GM21390 (cell line): Measurements from ENCODE around the gene AKAP12.

Experiments
- ATAC-seq: cut with Tn5 transposase; IDR thresholded peaks from one replicate; pipeline ENCODE4 v1.9.1; 2021; ENCODE audit not compliant: unreplicated experiment

The AKAP12 gene

DNA sequence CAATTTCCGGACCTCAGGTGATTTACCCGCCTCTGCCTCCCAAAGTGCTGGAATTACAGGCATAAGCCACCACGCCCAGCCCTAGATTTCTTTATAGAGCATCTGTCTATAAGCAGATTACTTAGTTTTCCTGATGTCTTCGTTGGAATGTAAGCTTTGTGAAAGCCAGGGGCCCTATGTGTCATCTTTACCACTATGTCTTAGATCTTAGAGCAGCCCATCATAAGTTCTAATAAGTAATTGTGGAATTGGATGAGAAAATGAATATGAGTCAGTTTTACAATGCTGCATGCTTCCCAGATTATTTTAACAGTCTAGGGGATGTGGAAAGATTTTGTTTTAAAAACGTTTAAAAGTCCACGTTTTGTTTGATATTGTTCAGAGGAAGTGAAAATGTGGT lies 160.7 kb downstream of the AKAP12 start:
- ATAC-seq = no peak

GRCh38 chr6:151402228-151402627 lies 162.5 kb downstream of the AKAP12 start:
- ATAC-seq = no peak

DNA sequence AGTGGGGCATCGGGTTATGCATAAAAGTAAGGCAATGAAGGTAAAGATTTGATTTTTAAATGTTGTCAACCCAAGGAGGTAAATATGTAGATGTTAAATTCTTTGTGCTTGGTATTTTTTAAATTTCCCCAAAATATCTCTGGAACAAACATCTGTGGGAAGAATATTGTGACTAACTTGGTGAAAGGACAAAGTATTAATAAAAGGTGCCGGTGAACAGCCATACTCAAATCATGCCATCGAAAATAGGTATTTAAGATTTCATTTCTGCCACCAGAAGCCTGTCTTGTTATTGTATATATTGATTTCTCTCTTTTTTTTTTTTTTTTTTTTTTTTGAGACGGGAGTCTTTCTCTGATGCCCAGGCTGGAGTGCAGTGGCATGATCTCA lies 164.1 kb downstream of the AKAP12 start:
- no peak for ATAC-seq
